HG03135 (cell line): Measurements from ENCODE around the gene SMYD3.
A peak's percentile ranks its signal among the peaks of the same experiment; 100 is the strongest.
"Not testable (repeated sequence)": the region's sequence is repeated elsewhere in the genome, so short reads cannot be mapped to it uniquely, and the experiment has no call there.

Source experiments
- ATAC-seq: cut with Tn5 transposase; IDR thresholded peaks from one replicate; pipeline ENCODE4 v1.9.1; 2021; ENCODE audit warnings: mild to moderate bottlenecking, moderate library complexity; ENCODE audit not compliant: unreplicated experiment

The SMYD3 gene

DNA sequence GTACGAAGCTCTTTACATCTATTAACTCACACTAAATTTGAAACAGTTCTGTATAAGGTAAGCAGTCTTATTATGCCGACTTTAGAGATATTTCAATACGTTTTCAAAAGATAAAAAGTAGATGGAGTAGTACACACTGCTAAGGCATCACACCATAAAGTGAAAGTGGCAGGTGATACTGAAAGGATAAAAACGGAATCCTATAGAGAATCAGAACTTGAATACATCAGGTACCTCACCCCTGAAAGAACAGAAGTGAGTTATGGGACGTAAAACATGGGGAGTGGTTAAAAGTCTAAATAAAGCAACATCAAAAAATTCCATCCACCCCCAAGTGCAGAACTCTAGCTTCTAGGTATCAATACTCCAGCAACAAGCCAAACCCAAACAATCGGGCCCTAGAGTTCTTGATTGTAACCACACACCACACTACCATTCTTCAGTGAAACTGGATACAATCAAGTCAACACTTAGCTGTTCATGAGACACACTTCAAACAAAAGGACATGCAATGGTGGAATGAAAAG, 142.6 kb downstream of the SMYD3 start:
- no peak for ATAC-seq

DNA sequence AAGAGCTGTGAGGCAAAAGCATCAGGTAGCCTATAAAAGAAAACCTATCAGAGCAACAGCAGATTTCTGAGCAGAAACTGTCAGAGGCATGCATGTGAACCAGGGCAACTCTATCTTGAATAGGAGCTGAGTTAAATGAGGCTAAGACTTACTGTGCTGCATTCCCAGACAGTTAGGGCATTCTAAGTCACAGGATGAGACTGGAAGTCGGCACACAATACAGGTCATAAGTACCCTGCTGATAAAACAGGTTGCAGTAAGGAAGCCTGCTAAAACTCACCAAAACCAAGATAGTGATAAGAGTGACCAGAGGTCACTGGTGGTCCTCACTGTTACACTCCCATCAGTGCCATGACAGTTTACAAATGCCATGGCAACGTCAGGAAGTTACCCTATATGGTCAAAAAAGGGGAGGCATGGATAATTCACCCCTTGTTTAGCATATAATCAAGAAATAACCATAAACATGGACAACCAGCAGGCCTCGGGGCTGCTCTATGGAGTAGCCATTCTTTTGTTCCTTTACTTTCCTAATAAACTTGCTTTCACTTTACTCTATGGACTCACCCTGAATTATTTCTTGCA, 150.0 kb downstream of the SMYD3 start:
- not testable (repeated sequence) for ATAC-seq

DNA sequence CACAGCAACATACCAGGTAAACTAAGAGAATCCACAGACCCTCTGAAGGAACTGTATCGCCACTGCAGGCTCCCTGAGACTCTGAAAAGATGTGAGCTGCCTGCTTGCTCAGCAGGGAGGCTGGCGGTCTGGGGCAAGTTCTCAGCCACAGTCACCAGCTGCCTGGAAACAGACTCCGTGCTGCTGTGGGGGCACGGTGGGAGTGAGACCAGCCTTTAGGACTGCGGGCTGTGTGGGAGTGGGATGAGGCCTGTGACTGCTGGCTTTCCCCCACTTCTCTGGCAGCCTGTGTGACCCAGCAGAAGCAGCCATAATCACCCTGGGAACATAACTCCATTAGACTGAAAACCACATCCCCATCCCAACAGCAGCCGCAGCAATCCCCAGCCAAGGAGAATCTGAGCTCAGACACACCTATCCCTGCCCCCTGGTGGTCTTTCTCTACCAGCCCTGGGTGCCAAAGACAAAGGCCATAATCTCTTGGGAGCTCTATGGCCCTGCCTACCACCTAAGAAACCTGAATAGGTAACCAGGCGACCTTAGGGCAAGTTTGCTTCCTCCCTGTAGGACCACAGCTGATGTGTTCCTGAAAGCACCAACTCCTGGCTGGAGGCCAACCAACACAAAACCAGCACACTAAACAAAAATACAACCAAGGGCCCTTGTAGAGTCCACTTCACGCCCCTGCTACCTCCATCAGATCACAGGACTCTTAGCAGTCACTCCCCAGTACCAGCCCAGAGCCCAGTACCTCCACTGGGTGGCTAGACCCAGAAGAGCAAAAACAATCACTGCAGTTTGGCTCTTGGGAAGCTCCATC, 151.5 kb downstream of the SMYD3 start:
- no peak for ATAC-seq

DNA sequence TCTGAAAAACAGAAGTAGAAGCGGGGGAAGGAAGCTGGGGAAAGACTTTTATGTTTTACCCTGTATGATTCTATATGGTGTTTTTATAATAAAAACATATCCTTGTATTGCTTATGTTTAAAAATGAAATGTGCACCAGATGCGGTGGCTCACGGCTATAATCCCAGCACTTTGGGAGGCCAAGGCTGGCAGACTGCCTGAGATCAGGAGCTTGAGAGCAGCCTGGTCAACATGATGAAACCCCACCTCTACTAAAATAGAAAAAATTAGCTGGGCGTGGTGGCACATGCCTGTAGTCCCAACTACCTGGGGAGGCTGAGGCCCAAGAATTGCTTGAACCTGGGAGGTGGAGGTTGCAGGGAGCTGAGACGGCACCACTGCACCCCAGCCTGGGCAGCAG, 155.4 kb downstream of the SMYD3 start:
- no peak for ATAC-seq

DNA sequence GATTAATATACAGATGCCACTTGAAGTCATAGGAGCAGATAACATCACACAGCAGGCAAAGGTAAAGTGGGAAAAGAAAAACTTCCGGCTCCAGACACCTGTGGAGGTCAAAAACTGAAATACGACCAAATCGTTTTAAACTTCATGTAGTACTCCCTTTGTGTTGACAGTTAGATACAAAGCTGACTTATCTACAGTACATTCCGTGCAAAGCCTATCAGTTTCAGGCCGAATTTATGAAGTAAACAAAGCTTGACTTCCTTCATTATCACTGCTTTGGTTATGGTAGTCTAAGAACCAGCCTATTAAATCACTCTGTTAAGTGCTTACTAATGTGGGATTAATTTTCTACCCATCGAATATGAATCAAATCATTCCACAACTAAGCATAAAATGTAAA, 156.3 kb downstream of the SMYD3 start:
- ATAC-seq = no peak

DNA sequence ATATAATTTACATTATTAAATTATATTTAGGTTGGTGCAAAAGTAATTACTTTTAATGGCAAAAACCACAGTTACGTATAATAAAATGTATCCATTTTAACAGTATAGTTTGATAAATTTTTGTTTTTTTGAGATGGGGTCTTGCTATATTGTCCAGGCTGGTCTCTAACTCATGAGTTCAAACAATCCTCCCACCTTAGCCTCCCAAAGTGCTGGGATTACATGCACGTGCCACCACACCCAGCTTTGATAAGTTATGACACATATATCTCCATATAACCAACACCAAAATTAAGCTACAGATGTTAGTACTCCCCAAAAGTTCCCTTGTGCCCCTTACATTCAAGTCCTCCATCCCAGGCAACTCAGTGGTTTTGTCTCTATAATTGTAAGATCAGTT, 163.1 kb downstream of the SMYD3 start:
- ATAC-seq = no peak

DNA sequence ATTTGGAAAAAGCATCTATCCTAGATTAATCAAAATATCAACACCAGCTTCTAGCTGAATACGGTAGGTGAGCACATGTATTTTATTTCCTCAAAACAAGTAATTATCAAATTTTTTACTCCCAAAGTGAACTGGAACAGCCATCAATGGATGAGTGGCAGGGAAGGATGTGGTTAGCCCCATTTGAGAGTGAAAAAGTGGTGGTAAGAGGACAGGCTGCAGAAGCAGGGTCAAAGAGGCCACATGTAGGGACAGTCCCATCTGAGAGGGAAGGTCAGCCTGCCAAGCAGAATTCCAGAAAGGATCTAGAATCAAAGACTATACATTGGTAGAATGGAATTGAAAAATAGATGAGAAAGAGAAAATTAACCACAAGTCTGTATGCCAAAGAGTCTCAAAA, 163.8 kb downstream of the SMYD3 start:
- ATAC-seq = no peak

DNA sequence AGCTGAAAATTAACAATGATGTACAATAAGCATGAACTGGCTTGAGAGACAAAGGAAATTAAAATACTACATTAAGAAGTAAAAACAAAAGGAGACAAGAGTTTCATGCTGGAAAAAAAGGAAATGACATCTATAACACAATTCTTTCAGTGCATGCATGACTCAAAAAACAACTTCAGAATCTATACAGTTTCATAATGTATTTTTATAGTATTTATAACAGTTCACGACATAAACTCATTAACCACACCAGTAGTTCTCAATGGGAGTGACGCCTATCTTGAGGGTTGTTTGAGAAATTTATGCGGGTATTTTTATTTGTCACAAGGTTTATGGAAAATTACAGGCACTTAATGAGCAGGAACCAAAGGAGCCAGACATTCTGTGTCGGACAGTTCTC, 168.5 kb downstream of the SMYD3 start:
- ATAC-seq = no peak

DNA sequence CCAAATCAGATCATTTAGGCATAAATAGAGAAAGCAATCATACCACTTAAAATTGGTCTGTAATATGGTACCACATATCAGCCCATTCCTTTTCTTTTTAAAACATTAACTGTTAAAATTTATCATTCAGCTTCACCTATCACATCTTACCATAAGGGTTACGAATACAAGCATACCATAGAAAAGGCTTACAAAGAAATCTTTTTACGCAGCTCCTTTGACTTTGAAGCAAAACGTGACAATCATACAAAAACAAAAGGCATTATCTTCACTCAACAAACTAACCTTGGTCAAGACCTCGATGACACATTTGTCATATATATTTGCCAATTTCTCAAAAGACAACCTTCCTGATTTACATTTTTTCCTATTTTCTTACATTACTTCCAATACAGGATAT, 169.0 kb downstream of the SMYD3 start:
- ATAC-seq = no peak

DNA sequence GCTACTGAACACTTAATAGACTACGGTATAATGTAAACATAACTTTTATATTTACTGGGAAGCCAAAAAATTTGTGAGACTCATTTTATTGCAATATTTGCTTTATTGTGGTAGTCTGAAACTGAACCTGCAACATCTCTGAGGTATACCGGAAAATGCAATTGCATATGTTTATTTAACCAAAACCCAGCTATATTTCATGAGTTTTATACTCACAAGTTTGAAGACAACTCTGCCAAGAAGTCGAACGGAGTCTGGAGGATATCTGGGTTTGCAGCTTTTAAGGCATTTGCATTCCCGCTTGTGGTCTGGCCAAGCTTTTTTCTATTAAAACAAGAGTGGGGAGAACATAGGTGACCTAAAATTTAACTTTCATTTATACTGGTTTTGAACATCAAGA, 171.9 kb downstream of the SMYD3 start:
- ATAC-seq = no peak

DNA sequence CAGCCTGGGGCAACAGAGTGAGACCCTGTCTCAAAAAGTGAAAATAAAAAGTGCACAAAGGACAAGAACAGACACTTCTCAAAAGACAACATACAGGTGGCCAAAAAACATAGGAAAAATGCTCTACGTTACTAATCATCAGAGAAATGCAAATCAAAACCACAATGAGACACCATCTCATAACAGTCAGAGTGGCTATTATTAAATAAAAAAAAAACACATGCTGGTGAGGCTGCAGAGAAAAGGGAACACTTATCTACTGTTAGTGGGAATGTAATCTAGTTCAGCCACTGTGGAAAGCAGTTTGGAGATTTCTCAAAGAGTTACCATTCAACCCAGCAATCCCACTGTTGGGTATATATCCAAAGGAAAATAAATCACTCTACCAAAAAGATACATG, 173.2 kb downstream of the SMYD3 start:
- ATAC-seq = no peak

DNA sequence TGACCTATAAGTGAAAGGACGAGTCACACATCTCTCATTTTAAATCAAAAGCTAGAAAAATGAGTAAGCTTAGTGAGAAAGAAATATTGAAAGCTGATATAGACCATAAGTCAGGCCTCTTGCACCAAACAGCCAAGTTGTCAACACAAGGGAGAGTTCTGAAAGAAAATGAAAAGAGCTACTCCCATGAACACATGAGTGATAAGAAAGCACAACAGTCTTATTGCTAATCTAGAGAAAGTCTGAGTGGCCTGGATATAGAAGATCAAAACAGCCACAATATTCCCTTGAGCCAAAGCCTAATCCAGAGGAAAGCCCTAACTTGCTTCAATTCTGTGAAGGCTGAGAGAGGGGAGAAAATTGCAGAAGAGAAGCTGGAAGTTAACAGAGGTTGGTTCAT, 175.0 kb downstream of the SMYD3 start:
- ATAC-seq = no peak

DNA sequence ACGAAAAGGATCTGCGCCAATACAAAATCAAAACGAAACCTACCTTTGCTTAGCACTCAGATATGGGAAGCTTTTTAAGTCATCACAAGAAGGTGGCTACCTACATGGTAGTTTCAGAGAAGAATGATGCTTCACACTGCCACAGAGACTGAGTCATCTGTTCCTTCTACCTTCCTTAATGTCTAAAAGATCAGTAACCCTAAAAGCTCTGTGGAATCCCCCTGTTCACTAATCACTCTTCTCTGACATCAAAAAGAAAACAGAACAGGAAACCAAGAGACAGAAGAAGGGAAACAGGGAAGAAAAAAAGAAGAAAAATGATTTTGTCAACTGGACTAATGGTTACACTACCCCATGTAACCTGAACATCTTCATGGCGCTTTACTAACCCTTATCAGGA, 177.2 kb downstream of the SMYD3 start:
- ATAC-seq = peak; percentile 95

DNA sequence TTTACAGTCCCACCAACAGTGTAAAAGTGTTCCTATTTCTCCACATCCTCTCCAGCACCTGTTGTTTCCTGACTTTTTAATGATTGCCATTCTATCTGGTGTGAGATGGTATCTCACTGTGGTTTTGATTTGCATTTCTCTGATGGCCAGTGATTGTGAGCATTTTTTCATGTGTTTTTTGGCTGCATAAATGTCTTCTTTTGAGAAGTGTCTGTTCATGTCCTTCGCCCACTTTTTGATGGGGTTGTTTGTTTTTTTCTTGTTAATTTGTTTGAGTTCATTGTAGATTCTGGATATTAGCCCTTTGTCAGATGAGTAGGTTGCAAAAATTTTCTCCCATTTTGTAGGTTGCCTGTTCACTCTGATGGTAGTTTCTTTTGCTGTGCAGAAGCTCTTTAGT, 177.8 kb downstream of the SMYD3 start:
- ATAC-seq = not testable (repeated sequence)

DNA sequence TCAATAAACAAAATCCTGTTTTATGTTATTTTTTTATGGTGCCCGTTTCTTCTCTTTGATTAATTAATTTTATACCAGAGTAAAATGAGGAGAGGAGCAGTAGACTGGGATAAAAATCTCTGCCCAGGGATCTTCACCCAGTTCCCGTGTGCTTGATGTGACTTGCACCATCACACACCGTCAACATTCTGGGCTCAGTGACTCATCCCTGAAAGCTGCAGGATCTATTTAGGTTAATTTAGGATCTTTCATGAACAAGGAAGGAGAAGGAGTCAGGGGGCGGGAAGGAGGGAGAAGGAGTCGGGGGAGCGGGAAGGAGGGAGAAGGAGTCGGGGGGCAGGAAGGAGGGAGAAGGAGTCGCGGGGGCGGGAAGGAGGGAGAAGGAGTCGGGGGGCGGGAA, 182.4 kb downstream of the SMYD3 start:
- ATAC-seq = no peak

DNA sequence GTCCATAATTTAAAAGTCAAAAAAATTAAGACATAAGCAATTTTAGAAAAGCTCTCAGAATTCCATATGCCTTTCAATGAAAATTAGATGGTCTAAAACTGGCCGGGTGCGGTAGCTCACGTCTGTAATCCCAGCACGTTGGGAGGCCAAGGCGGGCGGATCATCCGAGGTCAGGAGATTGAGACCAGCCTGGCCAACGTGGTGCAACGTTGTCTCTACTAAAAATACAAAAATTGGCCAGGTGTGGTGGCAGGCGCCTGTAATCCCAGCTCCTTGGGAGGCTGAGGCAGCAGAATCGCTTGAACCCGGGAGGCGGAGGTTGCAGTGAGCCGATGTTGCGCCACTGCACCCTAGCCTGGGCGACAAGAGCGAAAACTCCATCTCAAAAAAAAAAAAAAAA, 183.0 kb downstream of the SMYD3 start:
- not testable (repeated sequence) for ATAC-seq

DNA sequence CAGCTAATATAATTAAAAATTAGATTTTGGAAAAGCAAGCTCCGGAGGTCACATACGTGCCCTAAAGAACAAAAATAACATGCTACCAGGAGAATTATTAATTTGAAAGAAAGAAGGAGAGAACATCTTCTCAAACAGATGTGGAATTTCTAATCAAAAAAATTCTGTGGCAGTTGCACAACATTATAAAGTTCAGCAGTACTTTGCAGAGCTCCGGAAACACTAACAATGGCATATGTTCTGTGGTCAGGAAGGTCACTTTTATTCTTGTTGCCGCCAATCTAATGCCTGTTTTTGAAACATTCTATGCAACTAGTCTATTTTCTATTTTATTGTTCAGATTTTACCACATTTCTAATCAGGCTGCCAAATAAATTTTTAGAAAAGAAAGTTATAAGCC, 186.8 kb downstream of the SMYD3 start:
- ATAC-seq = no peak

DNA sequence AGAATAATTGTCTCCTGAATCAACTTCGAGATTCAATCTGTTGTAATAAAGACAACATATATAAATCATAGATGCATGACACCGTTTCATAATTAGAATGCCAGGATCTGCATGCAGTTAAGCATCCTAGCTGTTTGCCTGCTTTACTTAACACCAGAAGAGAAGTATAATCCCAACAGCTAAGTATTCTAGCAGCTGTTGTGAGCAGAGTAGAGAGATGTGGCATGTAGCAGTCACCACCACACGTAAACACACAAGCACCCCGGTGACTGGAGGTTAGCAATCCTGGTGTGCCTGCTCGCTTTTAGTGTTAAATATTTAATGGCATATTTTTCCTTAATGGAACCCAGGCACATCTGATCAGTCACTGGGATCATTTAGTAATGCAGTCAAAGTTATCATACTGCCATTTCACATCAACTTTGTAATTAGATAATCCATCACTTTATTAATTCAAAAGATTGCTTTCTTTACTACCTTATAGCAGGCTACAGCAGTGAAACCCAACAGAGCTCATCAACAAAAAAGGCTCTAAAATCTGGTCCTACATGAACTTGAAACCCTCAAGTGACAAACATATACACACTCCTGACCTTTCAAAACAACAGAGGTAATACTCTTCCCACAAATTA, 187.9 kb downstream of the SMYD3 start:
- ATAC-seq = no peak

DNA sequence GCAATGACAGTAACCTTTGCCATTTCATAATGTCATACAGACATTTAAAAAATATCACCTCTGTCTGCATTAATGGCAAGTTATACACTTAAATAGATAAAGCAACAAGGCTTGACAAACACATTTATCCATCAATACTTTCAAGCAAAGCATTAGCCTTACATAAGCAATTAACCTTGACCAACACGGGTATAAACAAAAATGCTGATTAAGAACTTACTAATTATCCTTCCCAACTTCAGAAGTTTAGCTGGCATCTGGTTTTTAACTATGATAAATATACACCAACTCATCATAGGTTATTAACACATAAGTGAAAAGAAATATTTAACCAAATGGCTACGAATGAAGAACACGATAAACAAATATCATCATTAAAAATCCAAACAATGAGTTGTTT, 188.5 kb downstream of the SMYD3 start:
- ATAC-seq = no peak

DNA sequence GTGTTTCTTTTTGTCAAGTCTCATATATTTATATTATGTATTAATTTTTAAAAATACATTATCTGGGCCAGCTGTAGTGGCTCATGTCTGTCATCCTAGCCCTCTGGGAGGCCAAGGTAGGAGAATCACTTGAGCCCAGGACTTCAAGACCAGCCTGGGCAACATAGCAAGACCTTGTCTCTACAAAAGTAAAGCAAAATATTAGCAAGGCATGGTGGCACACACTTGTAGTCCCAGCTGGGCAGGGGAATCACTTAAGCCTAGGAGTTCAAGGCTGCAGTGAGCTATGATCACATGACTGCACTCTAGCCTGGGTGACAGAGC, 189.1 kb downstream of the SMYD3 start:
- ATAC-seq = no peak

DNA sequence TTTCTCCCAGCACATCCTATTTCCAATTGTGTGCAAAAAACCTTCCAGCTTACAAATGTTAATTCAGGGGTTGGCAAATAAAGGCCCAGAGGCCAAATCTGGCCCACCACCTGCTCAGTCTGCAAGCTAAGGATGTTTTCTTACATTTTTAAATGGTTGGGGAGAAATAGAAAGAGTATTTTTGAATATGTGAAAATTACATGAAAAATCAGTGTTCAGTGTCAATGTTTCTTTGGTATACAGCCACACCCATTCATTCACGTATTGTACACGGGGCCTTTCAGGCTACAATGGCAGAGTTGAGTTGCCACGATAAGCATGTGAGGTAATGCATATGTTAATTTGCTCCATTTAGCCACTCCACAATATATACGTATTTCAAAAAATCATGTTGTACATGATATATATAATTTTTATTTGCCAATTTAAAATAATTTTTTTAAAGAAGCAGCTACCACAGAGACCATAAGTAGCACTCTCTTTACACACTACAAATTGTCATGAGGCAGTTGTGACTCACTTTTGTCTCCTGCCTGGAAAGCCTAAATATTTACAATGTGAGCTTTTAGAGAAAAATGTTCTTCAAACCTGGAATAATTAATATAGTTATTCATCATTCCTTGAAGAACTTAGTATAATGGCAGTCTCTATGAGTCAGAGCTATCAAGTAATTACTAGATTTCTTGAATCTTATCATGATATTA, 189.6 kb downstream of the SMYD3 start:
- ATAC-seq = no peak

DNA sequence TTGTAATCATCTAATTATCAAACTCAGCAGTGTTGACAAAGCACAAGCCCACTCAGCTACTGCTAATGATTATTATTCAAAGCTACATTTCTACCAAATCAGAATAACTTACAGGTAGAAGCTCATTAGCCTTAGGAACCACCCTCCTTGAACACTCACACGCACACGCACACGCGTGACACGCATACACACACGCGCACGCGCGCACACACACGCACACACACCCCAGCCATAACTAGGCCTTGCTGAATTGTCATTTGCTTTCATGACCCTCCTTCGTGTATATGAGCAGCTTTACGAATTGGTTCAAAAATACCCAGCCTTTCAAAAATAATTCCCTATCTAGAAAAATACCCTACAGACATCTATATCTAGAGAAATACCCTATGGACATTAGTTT, 195.6 kb downstream of the SMYD3 start:
- no peak for ATAC-seq
